ENCODE data around the gene TATDN2.
"Not testable (repeated sequence)": the region's sequence is repeated elsewhere in the genome, so short reads cannot be mapped to it uniquely, and the experiment has no call there.

The TATDN2 gene

GRCh38 chr3:10272476-10272875, 24.2 kb downstream of the TATDN2 start:
- DNase-seq = not testable (repeated sequence)

GRCh38 chr3:10272977-10273376, 24.7 kb downstream of the TATDN2 start:
- DNase-seq = no peak

GRCh38 chr3:10273702-10274305, 25.5 kb downstream of the TATDN2 start:
- peak; percentile 7 for DNase-seq

GRCh38 chr3:10274601-10275000, 26.3 kb downstream of the TATDN2 start:
- no peak for DNase-seq

- DNase-seq = no peak
Observed at GRCh38 chr3:10277115-10277625, 28.9 kb downstream of the TATDN2 start.

GRCh38 chr3:10278501-10278900, 30.2 kb downstream of the TATDN2 start:
- DNase-seq = no peak

GRCh38 chr3:10279384-10280176, 31.3 kb downstream of the TATDN2 start:
- DNase-seq = no peak

- no peak for DNase-seq
Observed at GRCh38 chr3:10280177-10280529, 31.9 kb downstream of the TATDN2 start.

GRCh38 chr3:10280571-10280970, 32.3 kb downstream of the TATDN2 start:
- DNase-seq = no peak

GRCh38 chr3:10281951-10282350, 33.7 kb downstream of the TATDN2 start:
- peak; percentile 16 for DNase-seq

- no peak for DNase-seq
Observed at GRCh38 chr3:10283638-10284037, 35.4 kb downstream of the TATDN2 start.

GRCh38 chr3:10284496-10284895, 36.2 kb downstream of the TATDN2 start:
- DNase-seq = no peak

GRCh38 chr3:10285272-10286132, 37.2 kb downstream of the TATDN2 start:
- no peak for DNase-seq

- DNase-seq = no peak
Observed at GRCh38 chr3:10286133-10286524, 37.9 kb downstream of the TATDN2 start.

GRCh38 chr3:10286596-10287295, 38.5 kb downstream of the TATDN2 start:
- no peak for DNase-seq

- DNase-seq = no peak
Observed at GRCh38 chr3:10287936-10288574, 39.8 kb downstream of the TATDN2 start.

GRCh38 chr3:10288575-10288960, 40.3 kb downstream of the TATDN2 start:
- no peak for DNase-seq

GRCh38 chr3:10289077-10289476, 40.8 kb downstream of the TATDN2 start:
- DNase-seq = no peak

GRCh38 chr3:10289787-10290355, 41.6 kb downstream of the TATDN2 start:
- no peak for DNase-seq

- no peak for DNase-seq
Observed at GRCh38 chr3:10290481-10291176, 42.4 kb downstream of the TATDN2 start.

GRCh38 chr3:10291641-10292040, 43.4 kb downstream of the TATDN2 start:
- DNase-seq = no peak
